Nephron (organoid): Measurements from ENCODE around the gene BCAS3.

Experiments
- H3K27ac Mint-ChIP-seq, 3 experiments: 2 replicates each; pipeline ENCODE4 v1.8.0; 2020; ENCODE audit warnings: mixed read lengths in 3 of 3, mild to moderate bottlenecking in 2 of 3, moderate library complexity in 1 of 3
- H3K27me3 Mint-ChIP-seq: 2 replicates; pipeline ENCODE4 v1.8.0; 2021; ENCODE audit warnings: low read depth, mild to moderate bottlenecking, moderate library complexity, mixed read lengths
- H3K36me3 Mint-ChIP-seq: 2 replicates; pipeline ENCODE4 v1.8.0; 2020; ENCODE audit warnings: low read depth, mixed read lengths
- H3K4me1 Mint-ChIP-seq: 2 replicates; pipeline ENCODE4 v1.8.0; 2020; ENCODE audit warnings: mixed read lengths
- H3K4me3 Mint-ChIP-seq, 3 experiments: 2 replicates each; pipeline ENCODE4 v1.8.0; 2020; ENCODE audit warnings: mild to moderate bottlenecking in 3 of 3, mixed read lengths in 3 of 3, moderate library complexity in 2 of 3
- H3K9me3 Mint-ChIP-seq: 2 replicates; pipeline ENCODE4 v1.8.0; 2020; ENCODE audit warnings: mixed read lengths
- TF ChIP-seq, protein P1 (sequence below), 3 experiments: fragments of 200-600 bp; sonication (generic); IDR thresholded peaks; one replicate each; pipeline ENCODE4 v1.5.0; 2021; ENCODE audit warnings: antibody characterized with exemption in 3 of 3; ENCODE audit not compliant: unreplicated experiment in 3 of 3

BCAS3 gene

DNA sequence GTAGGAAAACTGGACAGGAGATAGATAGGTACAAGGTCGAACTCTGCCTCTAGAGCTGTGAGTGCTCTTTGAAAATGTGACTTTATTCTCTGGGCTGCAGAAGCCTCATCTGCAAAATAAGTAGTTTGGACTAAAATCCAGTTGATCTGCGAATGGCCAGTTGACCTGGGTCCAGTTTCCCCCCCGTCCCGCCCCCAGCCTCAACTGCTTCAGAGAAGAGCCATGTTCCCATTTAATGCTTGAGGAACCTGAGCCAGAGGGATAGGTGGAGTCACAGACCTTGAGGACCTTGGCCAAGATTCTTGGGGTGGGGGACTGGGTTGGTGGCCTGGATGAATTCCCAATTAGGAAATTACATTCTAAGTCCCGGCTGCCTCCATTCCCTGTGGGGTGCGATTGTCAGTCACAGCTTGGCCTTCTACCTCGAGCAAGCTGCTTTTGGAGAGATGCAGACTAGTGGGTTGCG is 736.0 kb downstream of the BCAS3 start:
- Mint-ChIP-seq H3K27me3 (peaks cover 39% of the 10 kb centered on the region), H3K9me3 (no peaks in the 10 kb centered on the region), H3K36me3 (peaks cover 2% of the 10 kb centered on the region), H3K27ac (peak overlapping the region in 2 of 3 experiments; percentile 77 to 90), H3K4me1 (peaks cover 19% of the 10 kb centered on the region), H3K4me3 (peak overlapping the region; percentile 80 to 87 (median 85))
- TF ChIP-seq, protein P1, sequence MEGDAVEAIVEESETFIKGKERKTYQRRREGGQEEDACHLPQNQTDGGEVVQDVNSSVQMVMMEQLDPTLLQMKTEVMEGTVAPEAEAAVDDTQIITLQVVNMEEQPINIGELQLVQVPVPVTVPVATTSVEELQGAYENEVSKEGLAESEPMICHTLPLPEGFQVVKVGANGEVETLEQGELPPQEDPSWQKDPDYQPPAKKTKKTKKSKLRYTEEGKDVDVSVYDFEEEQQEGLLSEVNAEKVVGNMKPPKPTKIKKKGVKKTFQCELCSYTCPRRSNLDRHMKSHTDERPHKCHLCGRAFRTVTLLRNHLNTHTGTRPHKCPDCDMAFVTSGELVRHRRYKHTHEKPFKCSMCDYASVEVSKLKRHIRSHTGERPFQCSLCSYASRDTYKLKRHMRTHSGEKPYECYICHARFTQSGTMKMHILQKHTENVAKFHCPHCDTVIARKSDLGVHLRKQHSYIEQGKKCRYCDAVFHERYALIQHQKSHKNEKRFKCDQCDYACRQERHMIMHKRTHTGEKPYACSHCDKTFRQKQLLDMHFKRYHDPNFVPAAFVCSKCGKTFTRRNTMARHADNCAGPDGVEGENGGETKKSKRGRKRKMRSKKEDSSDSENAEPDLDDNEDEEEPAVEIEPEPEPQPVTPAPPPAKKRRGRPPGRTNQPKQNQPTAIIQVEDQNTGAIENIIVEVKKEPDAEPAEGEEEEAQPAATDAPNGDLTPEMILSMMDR (IDR thresholded peaks at IDR 0.05; ENCODE audit: unreplicated experiment in 3 of 3) = no peak

DNA sequence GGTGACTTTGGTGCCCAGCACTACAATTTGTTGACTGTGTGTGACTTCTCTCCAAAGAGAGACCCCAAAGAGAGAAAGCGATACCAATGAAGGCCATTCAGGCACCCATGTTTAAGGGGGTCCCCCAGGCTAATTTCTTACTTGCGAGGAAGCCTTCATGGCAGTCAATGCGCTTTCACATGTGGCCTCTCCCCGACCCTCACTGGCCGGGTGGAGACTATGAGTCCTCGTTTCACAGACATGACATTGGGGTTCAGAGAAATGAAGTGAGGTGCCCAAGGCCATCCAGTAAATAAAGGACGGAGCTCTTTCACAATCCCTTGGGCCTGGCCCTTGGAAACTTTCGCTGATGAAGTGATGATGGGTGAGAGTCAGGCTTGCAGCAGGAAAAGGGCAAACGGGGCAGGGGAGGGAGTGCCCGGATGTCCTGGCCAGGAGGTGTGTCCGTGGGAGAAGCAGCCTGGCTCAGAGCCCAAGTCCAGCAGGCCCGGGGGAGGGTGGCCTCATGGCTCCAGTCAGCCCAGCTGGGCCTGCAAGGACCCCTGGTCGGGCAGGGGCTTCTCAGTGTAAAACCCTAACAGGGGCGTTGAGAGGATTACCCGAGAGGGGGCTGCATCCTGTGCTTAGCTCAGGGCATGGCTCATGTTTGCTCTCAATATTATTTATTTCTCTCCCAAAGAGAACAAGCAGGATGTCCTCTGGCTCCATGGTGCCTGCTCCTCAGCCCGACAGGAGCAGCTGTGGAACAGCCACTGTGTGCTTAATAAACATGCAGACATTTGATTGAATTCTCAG is 736.7 kb downstream of the BCAS3 start:
- no peaks in the 10 kb centered on the region for H3K9me3 Mint-ChIP-seq
- peaks cover 17% of the 10 kb centered on the region for H3K4me1 Mint-ChIP-seq
- no peaks in the 10 kb centered on the region for H3K36me3 Mint-ChIP-seq
- TF ChIP-seq, protein P1 (IDR thresholded peaks at IDR 0.05; ENCODE audit: unreplicated experiment in 3 of 3) = no peak
- peaks cover 38% of the 10 kb centered on the region for H3K27me3 Mint-ChIP-seq
- no peak overlapping the region for H3K27ac Mint-ChIP-seq
- peak overlapping the region; percentile 9 to 85 (median 41) for H3K4me3 Mint-ChIP-seq

DNA sequence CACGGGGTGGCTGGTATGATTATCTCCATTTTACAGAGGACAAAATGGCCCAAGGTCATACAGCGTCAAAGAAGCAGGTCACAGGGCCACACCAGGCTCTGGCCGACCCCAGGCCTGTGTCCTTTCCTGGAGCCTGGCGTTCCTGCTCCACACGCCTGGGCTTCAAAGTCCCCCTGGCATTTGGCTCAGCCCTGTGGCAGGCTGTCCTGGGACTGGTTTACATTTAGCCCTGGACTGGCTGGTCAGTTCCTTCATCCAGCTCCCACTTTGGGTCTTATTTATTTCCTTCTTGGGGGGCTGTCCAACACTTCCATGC is 737.2 kb downstream of the BCAS3 start:
- H3K4me3 Mint-ChIP-seq = peak overlapping the region in 2 of 3 experiments; percentile 9 to 41
- no peaks in the 10 kb centered on the region for H3K9me3 Mint-ChIP-seq
- H3K27me3 Mint-ChIP-seq = peaks cover 36% of the 10 kb centered on the region
- H3K4me1 Mint-ChIP-seq = peaks cover 15% of the 10 kb centered on the region
- no peak overlapping the region for H3K27ac Mint-ChIP-seq
- H3K36me3 Mint-ChIP-seq = no peaks in the 10 kb centered on the region
- TF ChIP-seq, protein P1 (IDR thresholded peaks at IDR 0.05; ENCODE audit: unreplicated experiment in 3 of 3) = no peak

DNA sequence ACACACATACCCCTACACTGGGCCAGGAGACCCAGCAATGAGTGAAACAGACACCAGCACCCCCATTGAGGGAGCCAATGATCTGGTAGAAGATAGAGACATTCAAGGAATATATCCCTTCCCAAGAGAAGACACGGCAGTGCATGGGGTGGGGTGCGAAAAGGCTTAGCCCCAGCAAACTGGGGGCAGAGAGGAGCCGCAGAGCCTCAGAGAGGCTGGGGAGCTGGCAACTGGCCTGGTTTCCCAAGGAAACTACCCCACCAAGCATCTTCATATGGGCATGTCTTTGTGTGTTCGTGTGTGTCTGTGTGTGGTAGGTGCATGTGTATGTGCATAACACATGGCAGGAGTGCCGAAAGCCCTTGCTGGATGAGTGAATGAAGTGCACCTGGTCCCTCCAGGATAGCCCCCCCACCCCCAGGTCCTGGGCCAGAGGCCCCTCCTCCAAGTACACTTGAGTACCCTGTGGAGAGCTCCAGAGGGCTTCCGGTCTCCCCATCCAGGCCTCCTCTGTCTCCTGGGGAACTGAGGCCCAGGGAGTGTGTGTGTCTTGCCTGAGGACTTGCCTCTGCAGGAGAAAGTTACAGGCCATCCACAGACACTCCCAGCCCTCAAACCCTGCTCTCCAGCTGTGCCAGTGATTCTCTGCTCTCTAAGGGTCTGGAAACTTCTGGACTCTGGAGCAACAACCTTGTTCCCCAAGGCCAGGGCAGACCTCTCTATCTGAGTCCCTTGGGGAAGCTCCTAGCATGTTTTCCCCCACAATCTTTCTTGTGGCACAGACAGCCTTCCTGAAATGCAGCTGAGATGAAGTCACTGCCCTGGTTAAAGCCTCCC is 737.9 kb downstream of the BCAS3 start:
- Mint-ChIP-seq H3K4me1 (peaks cover 11% of the 10 kb centered on the region), H3K27me3 (peaks cover 36% of the 10 kb centered on the region), H3K9me3 (no peaks in the 10 kb centered on the region), H3K36me3 (no peaks in the 10 kb centered on the region), H3K4me3 (peak overlapping the region; percentile 9 to 63 (median 13)), H3K27ac (no peak overlapping the region)
- TF ChIP-seq, protein P1 (IDR thresholded peaks at IDR 0.05; ENCODE audit: unreplicated experiment in 3 of 3) = no peak

DNA sequence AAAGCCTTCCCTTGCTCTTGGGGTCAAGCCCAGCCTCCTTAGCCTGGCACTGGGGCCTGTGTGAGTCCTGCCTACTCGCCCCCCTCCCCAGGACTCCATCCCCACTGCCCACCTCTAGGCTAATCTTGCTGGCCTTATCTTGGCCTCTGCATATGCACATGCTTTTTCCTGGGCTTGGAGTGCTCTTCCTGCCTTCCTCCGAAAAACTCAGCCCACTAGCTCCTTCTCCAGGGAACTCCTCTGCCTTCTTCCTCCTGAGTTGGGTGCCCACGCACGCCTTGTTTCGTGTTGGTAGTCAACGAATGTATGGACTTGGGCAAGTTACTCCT is 738.5 kb downstream of the BCAS3 start:
- Mint-ChIP-seq H3K9me3 (no peaks in the 10 kb centered on the region), H3K36me3 (no peaks in the 10 kb centered on the region), H3K4me3 (peak overlapping the region in 2 of 3 experiments; percentile 13 to 35), H3K27ac (no peak overlapping the region), H3K4me1 (peaks cover 10% of the 10 kb centered on the region), H3K27me3 (peaks cover 38% of the 10 kb centered on the region)
- TF ChIP-seq, protein P1 (IDR thresholded peaks at IDR 0.05; ENCODE audit: unreplicated experiment in 3 of 3) = no peak
